Right lobe of liver (tissue), 6 donors: ENCODE measurements around the gene NDUFA7. TPM values are rescaled to one million over a fixed set of nuclear protein-coding genes. Genes with fewer than 3 reads are reported as not detected.
A peak's percentile ranks its signal among the peaks of the same experiment; 100 is the strongest.

Experiments used
- ATAC-seq, 4 donors: fragments of 200-7000 bp; cut with Tn5 transposase; one replicate each; pipeline ENCODE4 v1.9.1; 2020; ENCODE audit warnings: mild to moderate bottlenecking in 4 of 4, moderate library complexity in 4 of 4
- DNase-seq, 3 donors: peaks; one replicate each; pipeline ENCODE4 v3.0.0-alpha.2; 2020
- H3K27ac ChIP-seq, 3 donors: fragments of 200-600 bp; one replicate each; pipeline ENCODE4 v1.8.0; 2022
- H3K27me3 ChIP-seq, 2 donors: fragments of 200-600 bp; one replicate each; pipeline ENCODE4 v1.8.0; 2022
- H3K36me3 ChIP-seq, 4 donors: fragments of 200-600 bp; sonication (generic) in 1 of 4; one replicate each; pipeline versions ENCODE4 v1.5.1 to v1.8.0; 2017 to 2022; ENCODE audit warnings: control low read depth in 1 of 4
- H3K4me1 ChIP-seq, 4 donors: fragments of 200-600 bp; sonication (generic) in 1 of 4; one replicate each; pipeline versions ENCODE4 v1.5.1 to v1.8.0; 2017 to 2022; ENCODE audit warnings: control low read depth in 1 of 4
- H3K4me3 ChIP-seq, 3 donors: fragments of 200-600 bp; one replicate each; pipeline ENCODE4 v1.8.0; 2022
- H3K9me3 ChIP-seq, 4 donors: fragments of 200-600 bp; sonication (generic) in 1 of 4; one replicate each; pipeline versions ENCODE4 v1.5.1 to v1.8.0; 2017 to 2022; ENCODE audit warnings: control low read depth in 1 of 4
- CTCF ChIP-seq, 4 donors: fragments of 200-600 bp in 3 of 4; fragments of 450-650 bp in 1 of 4; IDR thresholded peaks; one replicate each; pipeline versions ENCODE4 v1.5.1 to v1.8.0; 2016 to 2022; ENCODE audit warnings: antibody characterized with exemption in 4 of 4, mild to moderate bottlenecking in 2 of 4
- POLR2A ChIP-seq: fragments of 450-650 bp; IDR thresholded peaks from one replicate; pipeline ENCODE4 v1.6.1; 2017; ENCODE audit warnings: antibody characterized with exemption, mild to moderate bottlenecking
- WGBS: methylation state at CpG from one replicate; pipeline ENCODE4 v1.1.6; 2018; ENCODE audit warnings: low coverage, low lambda C conversion rate; ENCODE audit not compliant: insufficient coverage; ENCODE audit errors: missing lambda C conversion rate; 5-methylcytosine and 5-hydroxymethylcytosine counted together
- intact Hi-C, 2 donors: fragments of 100-400 bp; cut with DNase I; formaldehyde crosslinking; loops; one replicate each; pipeline versions ENCODE4 v1.11.2 to v1.14.1; 2022
- total RNA-seq, 6 experiments: library from RNA; depleted of rRNA in 2 of 6; stranded (reverse); fragments of >200 nt in 2 of 6; fragmentation: NEBNext Ultra II Directional in 3 of 6; extraction: Animal tissue kit (Norgen Biotek cat#: 25700) in 3 of 6; gene quantifications; one replicate each; pipeline versions ENCODE4 v1.1.0 to v1.2.4, GENCODE V29; 2016 to 2023
- donor health status: DM: no; HTN: yes; CAD: no.
- donor health status: DM: no; HTN: no; CAD: no.
- donor health status: DM: no; HTN: no; CAD: no.
- donor health status: DM: no; HTN: yes; CAD: no.
- donor health status: DM: no; HTN: yes; CAD: no.

Gene NDUFA7
- total RNA-seq, 6 experiments from 2014 or later: 20.8 to 60.5 (median 25.9) TPM

- ATAC-seq (no peak), DNase-seq (no peak)
- H3K4me1 ChIP-seq: peaks cover 0 to 5% (median 2%) of the 10 kb centered on the region in 4 donors
- peaks cover 0 to 18% of the 10 kb centered on the region in 2 donors for H3K27me3 ChIP-seq
- no peak overlapping the region for H3K4me3 ChIP-seq
- WGBS: 43% methylated on average over 6 of the region's 8 CpGs
- H3K9me3 ChIP-seq: no peaks in the 10 kb centered on the region
- no peaks in the 10 kb centered on the region for H3K36me3 ChIP-seq
- intact Hi-C loops: no loop called here
- no peak for TF ChIP-seq POLR2A
- no peak for TF ChIP-seq CTCF (IDR thresholded peaks at IDR 0.05)
- no peak overlapping the region for H3K27ac ChIP-seq
Observed at GRCh38 chr19:8336660-8337059, 15.5 kb upstream of the NDUFA7 start.

- Histone ChIP-seq H3K4me3 (no peak overlapping the region), H3K27me3 (peaks cover 0 to 18% of the 10 kb centered on the region in 2 donors), H3K27ac (no peak overlapping the region), H3K36me3 (no peaks in the 10 kb centered on the region), H3K9me3 (no peaks in the 10 kb centered on the region), H3K4me1 (peaks cover 0 to 5% (median 2%) of the 10 kb centered on the region in 4 donors)
- intact Hi-C loops: no loop called here
- 48% methylated on average over 26 of the region's 27 CpGs for WGBS
- ATAC-seq: no peak
- TF ChIP-seq POLR2A (no peak), CTCF (IDR thresholded peaks at IDR 0.05) (no peak)
- no peak for DNase-seq
Observed at GRCh38 chr19:8336072-8336569, 14.9 kb upstream of the NDUFA7 start.

GRCh38 chr19:8335343-8336071 is 14.3 kb upstream of the NDUFA7 start:
- peaks cover 0 to 5% (median 2%) of the 10 kb centered on the region in 4 donors for H3K4me1 ChIP-seq
- H3K9me3 ChIP-seq: no peaks in the 10 kb centered on the region
- DNase-seq (no peak), ATAC-seq (no peak)
- peak overlapping the region in 1 of 3 donors; percentile 33 for H3K4me3 ChIP-seq
- intact Hi-C loops: no loop called here
- no peaks in the 10 kb centered on the region for H3K36me3 ChIP-seq
- peaks cover 0 to 18% of the 10 kb centered on the region in 2 donors for H3K27me3 ChIP-seq
- 4% methylated on average over 10 of the region's 79 CpGs for WGBS
- no peak for TF ChIP-seq POLR2A
- TF ChIP-seq CTCF (IDR thresholded peaks at IDR 0.05): no peak
- no peak overlapping the region for H3K27ac ChIP-seq

GRCh38 chr19:8334458-8335342 is 13.5 kb upstream of the NDUFA7 start:
- Histone ChIP-seq H3K4me3 (peak overlapping the region in 2 of 3 donors; percentile 23 to 33), H3K9me3 (no peaks in the 10 kb centered on the region), H3K27ac (no peak overlapping the region), H3K4me1 (peaks cover 0 to 5% (median 2%) of the 10 kb centered on the region in 4 donors), H3K36me3 (no peaks in the 10 kb centered on the region), H3K27me3 (peaks cover 0 to 18% of the 10 kb centered on the region in 2 donors)
- 33% methylated on average over 16 of the region's 117 CpGs for WGBS
- TF ChIP-seq POLR2A (no peak), CTCF (IDR thresholded peaks at IDR 0.05) (no peak)
- peak; percentile 65 to 82 (median 72) for ATAC-seq
- DNase-seq: peak; percentile 55 to 64 (median 57)
- intact Hi-C loops: no loop called here
